ENCODE results near the gene PPP1R3F.

GRCh38 chrX:49250578-49250977 lies 19.0 kb upstream of the PPP1R3F start:
- no peak for TF ChIP-seq CTCF (conservative IDR thresholded peaks at IDR 0.05; ENCODE audit: low read length)
- TF ChIP-seq EZH2phosphoT487 (IDR thresholded peaks at IDR 0.05; ENCODE audit: borderline replicate concordance, low read depth, low read length) = no peak

All from OCI-LY7 (cell line).